PC-3 (cell line): ENCODE data around the gene MFN2. TPM values are rescaled to one million over a fixed set of nuclear protein-coding genes. Genes with fewer than 3 reads are reported as not detected.

Experiments
- ATAC-seq: fragments of 200-7000 bp; cut with Tn5 transposase; 2 replicates; pipeline ENCODE4 v1.9.1; 2020; ENCODE audit warnings: mild to moderate bottlenecking, moderate library complexity
- BruUV-seq: library from RNA; stranded (reverse); fragments of 400-500 nt; replicated peaks from 2 replicates; lab custom pipeline; 2021; lab: Mats Ljungman, UMichigan
- CTCF ChIA-PET: fragments of 300-600 bp; sonication (Branson Sonifier 250); formaldehyde crosslinking; loops from one replicate; lab custom pipeline; 2022; ENCODE audit warnings: antibody characterized with exemption; lab: Charles Lee
- POLR2A ChIA-PET: fragments of 300-600 bp; sonication (Branson Sonifier 250); formaldehyde crosslinking; loops from one replicate; lab custom pipeline; 2022; ENCODE audit warnings: antibody characterized with exemption; ENCODE audit not compliant: unreplicated experiment; lab: Charles Lee
- DNase-seq: peaks from one replicate; pipeline ENCODE4 v3.0.0-alpha.2; 2015
- H2AFZ ChIP-seq: fragments of 300-600 bp; sonication (generic); 2 replicates; pipeline ENCODE4 v1.6.0; 2016; ENCODE audit warnings: antibody characterized with exemption, low read length
- H3F3A ChIP-seq: fragments of 300-600 bp; sonication (generic); one replicate; pipeline ENCODE4 v1.6.0; 2017; ENCODE audit warnings: antibody characterized with exemption, low read length, control low read depth, mild to moderate bottlenecking; ENCODE audit not compliant: unreplicated experiment
- H3K27ac ChIP-seq: fragments of 300-600 bp; sonication (generic); 2 replicates; pipeline ENCODE4 v1.5.1; 2016; ENCODE audit warnings: mild to moderate bottlenecking, low read length
- H3K27me3 ChIP-seq: fragments of 300-600 bp; sonication (generic); 2 replicates; pipeline ENCODE4 v1.6.1; 2016; ENCODE audit warnings: low read length, mixed read lengths
- H3K36me3 ChIP-seq: fragments of 300-600 bp; sonication (generic); 2 replicates; pipeline ENCODE4 v1.6.1; 2016; ENCODE audit warnings: low read depth, mixed run types, low read length, mixed read lengths
- H3K4me1 ChIP-seq: fragments of 300-600 bp; sonication (generic); 2 replicates; pipeline ENCODE4 v1.5.1; 2016; ENCODE audit warnings: low read length; ENCODE audit not compliant: insufficient read depth
- H3K4me2 ChIP-seq: fragments of 300-600 bp; sonication (generic); 2 replicates; pipeline ENCODE4 v1.6.0; 2016; ENCODE audit warnings: low read length
- H3K4me3 ChIP-seq: fragments of 300-600 bp; sonication (generic); 2 replicates; pipeline ENCODE4 v1.5.1; 2016; ENCODE audit warnings: mild to moderate bottlenecking, low read length, mixed read lengths
- H3K79me2 ChIP-seq: fragments of 300-600 bp; sonication (generic); 2 replicates; pipeline ENCODE4 v1.6.1; 2017; ENCODE audit warnings: low read length, mixed read lengths
- H3K9ac ChIP-seq: fragments of 300-600 bp; sonication (generic); 2 replicates; pipeline ENCODE4 v1.6.0; 2016; ENCODE audit warnings: mild to moderate bottlenecking, low read length
- H3K9me2 ChIP-seq: fragments of 300-600 bp; sonication (generic); replicated peaks from 2 replicates; pipeline ENCODE4 v1.6.1; 2016; ENCODE audit warnings: mixed run types, low read length, mixed read lengths
- H3K9me3 ChIP-seq: fragments of 300-600 bp; sonication (generic); 2 replicates; pipeline ENCODE4 v1.6.1; 2016; ENCODE audit warnings: low read length, mixed read lengths
- H4K20me1 ChIP-seq: fragments of 300-600 bp; sonication (generic); 2 replicates; pipeline ENCODE4 v1.6.1; 2016; ENCODE audit warnings: low read length, mixed read lengths
- EZH2 ChIP-seq: fragments of 300-600 bp; sonication (generic); IDR thresholded peaks from one replicate; pipeline ENCODE4 v1.6.1; 2017; ENCODE audit warnings: antibody characterized with exemption, mild to moderate bottlenecking, low read length; ENCODE audit not compliant: unreplicated experiment
- EZH2phosphoT487 ChIP-seq: fragments of 300-600 bp; sonication (generic); IDR thresholded peaks from 2 replicates; pipeline ENCODE4 v1.6.1; 2018; ENCODE audit warnings: mild to moderate bottlenecking, antibody characterized with exemption, low read length, borderline replicate concordance
- intact Hi-C: fragments of 100-400 bp; cut with micrococcal nuclease; formaldehyde crosslinking; loops from 2 replicates; pipeline ENCODE4 v1.9.0; 2023
- total RNA-seq: library from RNA; depleted of rRNA; stranded (reverse); fragments of >200 nt; gene quantifications from 2 replicates; pipeline ENCODE4 v1.2.3, GENCODE V29; 2014
- TF ChIP-seq, protein P1 (sequence below): fragments of 300-600 bp; sonication (generic); conservative IDR thresholded peaks from 2 replicates; pipeline ENCODE4 v1.5.1; 2017; ENCODE audit warnings: antibody characterized with exemption, low read depth, mild to moderate bottlenecking, low read length

MFN2 gene
- total RNA-seq, 1 experiment from 2014 or later, result 97.8 TPM

DNA sequence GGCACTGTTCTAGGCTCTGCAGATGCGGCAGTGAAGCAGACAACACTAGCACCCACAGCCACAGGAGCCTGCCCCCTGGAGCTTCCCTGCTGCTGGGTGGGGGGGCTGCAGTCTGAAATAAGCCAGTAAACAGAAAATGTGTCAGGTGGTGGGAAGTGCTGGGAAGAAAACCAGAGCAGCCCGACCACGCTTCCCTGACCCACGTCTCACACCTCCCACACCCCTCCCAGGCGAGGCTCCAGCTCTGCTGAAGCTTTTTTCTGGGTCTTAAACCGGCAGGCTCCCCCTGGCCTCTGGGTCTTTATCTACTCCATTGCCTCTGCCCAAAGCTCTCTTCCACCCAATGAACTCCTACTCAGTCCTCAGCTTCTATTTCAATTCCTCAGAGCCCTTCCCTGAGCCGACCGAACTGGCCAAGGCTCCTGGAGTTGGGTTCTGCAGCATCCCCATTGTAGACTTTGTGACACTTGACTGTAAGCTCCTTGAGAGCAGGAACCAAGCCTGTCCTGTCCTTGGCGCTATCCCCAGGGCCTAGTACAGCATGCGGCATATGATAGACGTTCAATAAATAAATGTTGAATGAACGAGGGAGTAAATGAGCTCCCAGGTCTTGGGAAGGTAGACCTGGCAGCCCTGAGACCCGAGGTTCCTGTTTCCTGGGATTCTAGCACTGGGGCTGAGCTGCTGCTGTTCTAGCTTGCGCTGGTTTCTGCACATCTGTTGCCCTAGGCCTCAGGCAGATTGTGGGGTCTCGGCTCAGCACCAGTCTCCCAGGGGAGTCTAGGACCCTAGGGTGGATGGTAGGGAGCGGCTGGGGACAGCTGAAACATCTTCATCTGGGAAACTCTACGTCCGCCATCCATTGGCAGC lies 57.5 kb downstream of the MFN2 start:
- DNase-seq, result no peak
- H3K4me3 ChIP-seq, result no peak overlapping the region
- H3K4me1 ChIP-seq, result peaks cover 13% of the 10 kb centered on the region
- H2AFZ ChIP-seq, result no peak overlapping the region
- TF ChIP-seq EZH2phosphoT487, result no peak
- TF ChIP-seq, protein P1, sequence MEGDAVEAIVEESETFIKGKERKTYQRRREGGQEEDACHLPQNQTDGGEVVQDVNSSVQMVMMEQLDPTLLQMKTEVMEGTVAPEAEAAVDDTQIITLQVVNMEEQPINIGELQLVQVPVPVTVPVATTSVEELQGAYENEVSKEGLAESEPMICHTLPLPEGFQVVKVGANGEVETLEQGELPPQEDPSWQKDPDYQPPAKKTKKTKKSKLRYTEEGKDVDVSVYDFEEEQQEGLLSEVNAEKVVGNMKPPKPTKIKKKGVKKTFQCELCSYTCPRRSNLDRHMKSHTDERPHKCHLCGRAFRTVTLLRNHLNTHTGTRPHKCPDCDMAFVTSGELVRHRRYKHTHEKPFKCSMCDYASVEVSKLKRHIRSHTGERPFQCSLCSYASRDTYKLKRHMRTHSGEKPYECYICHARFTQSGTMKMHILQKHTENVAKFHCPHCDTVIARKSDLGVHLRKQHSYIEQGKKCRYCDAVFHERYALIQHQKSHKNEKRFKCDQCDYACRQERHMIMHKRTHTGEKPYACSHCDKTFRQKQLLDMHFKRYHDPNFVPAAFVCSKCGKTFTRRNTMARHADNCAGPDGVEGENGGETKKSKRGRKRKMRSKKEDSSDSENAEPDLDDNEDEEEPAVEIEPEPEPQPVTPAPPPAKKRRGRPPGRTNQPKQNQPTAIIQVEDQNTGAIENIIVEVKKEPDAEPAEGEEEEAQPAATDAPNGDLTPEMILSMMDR, result no peak
- TF ChIP-seq EZH2, result no peak
- H3K4me2 ChIP-seq, result no peak overlapping the region
- H3K27ac ChIP-seq, result no peak overlapping the region
- no peaks in the 10 kb centered on the region for H3K9me2 ChIP-seq
- intact Hi-C loops, result no loop called here
- ATAC-seq, result no peak
- CTCF ChIA-PET, result no interaction called here
- no peaks in the 10 kb centered on the region for H3K27me3 ChIP-seq
- H4K20me1 ChIP-seq, result no peaks in the 10 kb centered on the region; the same call in 1 of the 2 replicates
- H3F3A ChIP-seq, result peaks cover 3% of the 10 kb centered on the region
- POLR2A ChIA-PET, result no interaction called here
- H3K79me2 ChIP-seq, result no peaks in the 10 kb centered on the region
- H3K36me3 ChIP-seq, result no peaks in the 10 kb centered on the region
- no peak overlapping the region for H3K9ac ChIP-seq
- BruUV-seq, result no TSS peak
- no peaks in the 10 kb centered on the region for H3K9me3 ChIP-seq

DNA sequence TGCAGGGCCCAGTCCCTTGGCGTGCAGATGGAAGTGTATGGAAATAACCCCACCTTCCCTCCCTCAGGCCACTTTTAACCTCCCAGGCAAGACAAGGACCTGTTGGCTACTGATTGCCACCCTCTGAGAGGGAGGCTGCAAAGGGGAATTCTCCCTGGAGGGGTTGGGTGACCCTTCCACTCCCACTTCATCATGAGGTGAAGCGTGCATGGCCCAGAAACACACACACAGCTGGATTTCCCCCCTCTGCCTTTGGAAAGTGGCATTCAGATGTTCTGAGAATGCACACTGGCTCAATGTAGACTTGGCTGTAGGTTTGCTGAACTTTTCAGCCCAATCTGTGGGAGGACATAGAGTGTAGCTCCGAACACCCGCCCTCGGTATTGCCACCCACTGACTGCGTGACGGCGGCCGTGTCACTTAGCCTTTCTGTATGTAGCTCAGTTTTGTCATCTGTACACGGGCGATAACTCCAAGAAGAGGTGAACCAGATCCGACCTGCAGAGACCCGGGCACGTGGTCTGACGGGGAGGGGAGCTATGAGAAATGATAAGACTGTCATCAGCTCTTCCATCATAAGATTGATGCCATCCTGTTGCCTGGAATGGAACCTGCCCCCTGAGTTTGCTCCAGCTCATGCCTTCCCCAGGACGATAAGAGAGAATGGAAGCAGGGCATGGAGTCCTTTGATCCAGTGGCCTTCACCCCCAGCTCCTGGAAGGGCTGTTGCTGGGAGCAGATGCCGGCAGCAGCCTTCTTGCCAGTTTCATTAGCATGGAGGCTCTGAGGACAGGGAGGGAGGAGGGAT lies 58.3 kb downstream of the MFN2 start:
- CTCF ChIA-PET, result no interaction called here
- Histone ChIP-seq H3K27ac (no peak overlapping the region), H4K20me1 (no peaks in the 10 kb centered on the region; the same call in 1 of the 2 replicates), H3K9me3 (no peaks in the 10 kb centered on the region), H3K27me3 (no peaks in the 10 kb centered on the region), H3K36me3 (no peaks in the 10 kb centered on the region), H3F3A (peaks cover 3% of the 10 kb centered on the region), H3K79me2 (no peaks in the 10 kb centered on the region), H3K4me1 (peaks cover 13% of the 10 kb centered on the region), H2AFZ (no peak overlapping the region), H3K9ac (no peak overlapping the region), H3K9me2 (no peaks in the 10 kb centered on the region), H3K4me2 (no peak overlapping the region), H3K4me3 (no peak overlapping the region)
- no peak for TF ChIP-seq EZH2phosphoT487
- no peak for TF ChIP-seq EZH2
- TF ChIP-seq, protein P1, result no peak
- BruUV-seq, result no TSS peak
- intact Hi-C loops, result no loop called here
- DNase-seq (no peak), ATAC-seq (no peak)
- POLR2A ChIA-PET, result no interaction called here
